ENCODE results near the gene GJD4. TPM values are rescaled to one million over a fixed set of nuclear protein-coding genes. Genes with fewer than 3 reads are reported as not detected.

The GJD4 gene
- total RNA-seq, 1 donor from 2014 or later, result not detected

DNA sequence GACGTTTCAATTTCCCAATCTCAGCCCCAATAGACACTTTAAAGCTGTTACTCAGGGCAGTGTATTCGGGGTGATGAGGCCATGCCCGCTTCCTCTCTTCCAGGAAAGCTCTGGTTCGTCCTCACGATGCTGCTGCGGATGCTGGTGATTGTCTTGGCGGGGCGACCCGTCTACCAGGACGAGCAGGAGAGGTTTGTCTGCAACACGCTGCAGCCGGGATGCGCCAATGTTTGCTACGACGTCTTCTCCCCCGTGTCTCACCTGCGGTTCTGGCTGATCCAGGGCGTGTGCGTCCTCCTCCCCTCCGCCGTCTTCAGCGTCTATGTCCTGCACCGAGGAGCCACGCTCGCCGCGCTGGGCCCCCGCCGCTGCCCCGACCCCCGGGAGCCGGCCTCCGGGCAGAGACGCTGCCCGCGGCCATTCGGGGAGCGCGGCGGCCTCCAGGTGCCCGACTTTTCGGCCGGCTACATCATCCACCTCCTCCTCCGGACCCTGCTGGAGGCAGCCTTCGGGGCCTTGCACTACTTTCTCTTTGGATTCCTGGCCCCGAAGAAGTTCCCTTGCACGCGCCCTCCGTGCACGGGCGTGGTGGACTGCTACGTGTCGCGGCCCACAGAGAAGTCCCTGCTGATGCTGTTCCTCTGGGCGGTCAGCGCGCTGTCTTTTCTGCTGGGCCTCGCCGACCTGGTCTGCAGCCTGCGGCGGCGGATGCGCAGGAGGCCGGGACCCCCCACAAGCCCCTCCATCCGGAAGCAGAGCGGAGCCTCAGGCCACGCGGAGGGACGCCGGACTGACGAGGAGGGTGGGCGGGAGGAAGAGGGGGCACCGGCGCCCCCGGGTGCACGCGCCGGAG is 2.6 kb downstream of the GJD4 start:
- H3K27me3 Mint-ChIP-seq, result peaks cover 45% of the 10 kb centered on the region
- peaks cover 4% of the 10 kb centered on the region for H3K9me3 Mint-ChIP-seq
- peaks cover 9% of the 10 kb centered on the region for H3K4me1 Mint-ChIP-seq
- CTCF ChIA-PET, result no interaction called here
- no peaks in the 10 kb centered on the region for H3K36me3 Mint-ChIP-seq (ENCODE audit: low read depth)
- intact Hi-C loops (cut with micrococcal nuclease), result no loop called here
- DNase-seq (no peak), ATAC-seq (ENCODE audit: low read depth) (no peak)
- no peak overlapping the region for H3K27ac Mint-ChIP-seq
- peak overlapping the region; percentile 45 for H3K4me3 Mint-ChIP-seq
- POLR2A ChIA-PET, result no interaction called here
- TF ChIP-seq, protein P1, sequence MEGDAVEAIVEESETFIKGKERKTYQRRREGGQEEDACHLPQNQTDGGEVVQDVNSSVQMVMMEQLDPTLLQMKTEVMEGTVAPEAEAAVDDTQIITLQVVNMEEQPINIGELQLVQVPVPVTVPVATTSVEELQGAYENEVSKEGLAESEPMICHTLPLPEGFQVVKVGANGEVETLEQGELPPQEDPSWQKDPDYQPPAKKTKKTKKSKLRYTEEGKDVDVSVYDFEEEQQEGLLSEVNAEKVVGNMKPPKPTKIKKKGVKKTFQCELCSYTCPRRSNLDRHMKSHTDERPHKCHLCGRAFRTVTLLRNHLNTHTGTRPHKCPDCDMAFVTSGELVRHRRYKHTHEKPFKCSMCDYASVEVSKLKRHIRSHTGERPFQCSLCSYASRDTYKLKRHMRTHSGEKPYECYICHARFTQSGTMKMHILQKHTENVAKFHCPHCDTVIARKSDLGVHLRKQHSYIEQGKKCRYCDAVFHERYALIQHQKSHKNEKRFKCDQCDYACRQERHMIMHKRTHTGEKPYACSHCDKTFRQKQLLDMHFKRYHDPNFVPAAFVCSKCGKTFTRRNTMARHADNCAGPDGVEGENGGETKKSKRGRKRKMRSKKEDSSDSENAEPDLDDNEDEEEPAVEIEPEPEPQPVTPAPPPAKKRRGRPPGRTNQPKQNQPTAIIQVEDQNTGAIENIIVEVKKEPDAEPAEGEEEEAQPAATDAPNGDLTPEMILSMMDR (IDR thresholded peaks at IDR 0.05), result no peak

DNA sequence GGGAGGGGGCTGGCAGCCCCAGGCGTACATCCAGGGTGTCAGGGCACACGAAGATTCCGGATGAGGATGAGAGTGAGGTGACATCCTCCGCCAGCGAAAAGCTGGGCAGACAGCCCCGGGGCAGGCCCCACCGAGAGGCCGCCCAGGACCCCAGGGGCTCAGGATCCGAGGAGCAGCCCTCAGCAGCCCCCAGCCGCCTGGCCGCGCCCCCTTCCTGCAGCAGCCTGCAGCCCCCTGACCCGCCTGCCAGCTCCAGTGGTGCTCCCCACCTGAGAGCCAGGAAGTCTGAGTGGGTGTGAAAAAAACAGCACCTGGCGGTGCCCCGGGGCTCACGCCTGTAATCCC is 3.2 kb downstream of the GJD4 start:
- ATAC-seq (ENCODE audit: low read depth), result no peak
- Mint-ChIP-seq H3K27ac (no peak overlapping the region), H3K27me3 (peaks cover 45% of the 10 kb centered on the region)

DNA sequence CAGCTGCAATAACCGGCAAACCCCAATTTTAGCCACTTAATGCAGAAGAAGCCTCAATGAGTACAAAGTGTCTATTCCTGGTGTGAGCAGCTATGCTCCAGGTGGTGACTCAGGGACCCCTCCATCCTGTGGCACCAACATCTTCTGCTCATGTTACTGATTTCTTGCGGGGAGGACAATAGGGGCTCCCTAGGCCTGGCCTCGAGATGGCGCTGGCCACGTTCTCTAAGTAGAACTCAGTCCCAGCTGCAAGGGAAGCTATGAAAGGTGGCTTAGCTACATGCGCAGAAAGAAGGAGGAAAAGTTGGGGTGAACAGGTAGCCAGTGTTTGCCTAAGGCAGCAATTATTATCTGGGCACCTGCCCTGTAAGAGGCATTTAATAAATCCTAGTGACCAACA is 6.6 kb downstream of the GJD4 start:
- Mint-ChIP-seq H3K27me3 (peaks cover 41% of the 10 kb centered on the region), H3K36me3 (ENCODE audit: low read depth) (no peaks in the 10 kb centered on the region), H3K9me3 (peaks cover 4% of the 10 kb centered on the region), H3K27ac (no peak overlapping the region), H3K4me3 (no peak overlapping the region), H3K4me1 (peaks cover 5% of the 10 kb centered on the region)
- ATAC-seq (ENCODE audit: low read depth), result no peak
- no peak for DNase-seq
- POLR2A ChIA-PET, result no interaction called here
- TF ChIP-seq, protein P1 (IDR thresholded peaks at IDR 0.05), result no peak
- CTCF ChIA-PET, result interaction anchor here (0.9 kb wide), 1 partner anchor 49 kb away, joined by 3 read pairs; no protein-coding TSS in a partner anchor
- intact Hi-C loops (cut with micrococcal nuclease), result no loop called here

More for the DNA sequence above, 3.2 kb downstream of the GJD4 start:
- CTCF ChIA-PET, result no interaction called here
- POLR2A ChIA-PET, result no interaction called here
- H3K4me1 Mint-ChIP-seq, result peaks cover 9% of the 10 kb centered on the region
- H3K36me3 Mint-ChIP-seq (ENCODE audit: low read depth), result no peaks in the 10 kb centered on the region
- peaks cover 4% of the 10 kb centered on the region for H3K9me3 Mint-ChIP-seq
- no peak for DNase-seq
- TF ChIP-seq, protein P1 (IDR thresholded peaks at IDR 0.05), result no peak
- H3K4me3 Mint-ChIP-seq, result no peak overlapping the region
- intact Hi-C loops (cut with micrococcal nuclease), result no loop called here

DNA sequence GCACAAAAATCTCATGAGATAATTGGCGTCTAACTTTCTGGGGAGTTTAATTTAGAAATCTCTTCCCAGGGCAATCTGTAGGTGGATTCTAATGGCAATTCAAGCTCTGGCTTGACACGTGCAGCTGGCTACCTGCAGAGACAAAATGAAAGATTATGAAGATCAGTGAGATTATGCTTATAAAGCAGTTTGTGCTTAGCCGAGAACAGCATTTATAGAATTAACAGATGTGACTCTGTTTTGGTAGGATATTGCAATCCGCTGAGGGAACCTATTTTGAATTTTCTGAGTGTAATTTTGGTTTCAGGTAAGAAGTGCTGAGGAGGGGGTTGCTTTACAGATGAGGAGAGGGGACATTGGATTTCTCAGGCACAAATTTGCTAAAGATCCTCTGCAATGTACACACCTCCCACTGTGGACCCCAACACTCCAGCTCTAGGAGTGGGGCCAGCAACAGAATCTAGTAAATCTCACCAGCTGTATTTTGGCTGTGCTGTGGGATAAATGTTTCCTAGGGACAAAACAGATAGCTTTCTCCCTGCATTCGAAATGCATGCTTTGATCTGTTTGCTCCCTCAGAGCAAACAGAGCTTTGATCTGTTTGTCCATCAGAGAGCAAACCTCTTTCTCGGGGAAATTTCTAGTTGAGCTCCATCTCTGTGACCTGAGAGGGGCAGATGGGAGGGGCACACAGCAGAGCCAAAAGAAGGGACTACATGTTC is 7.4 kb downstream of the GJD4 start:
- CTCF ChIA-PET, result no interaction called here
- Mint-ChIP-seq H3K27me3 (peaks cover 35% of the 10 kb centered on the region), H3K36me3 (ENCODE audit: low read depth) (no peaks in the 10 kb centered on the region), H3K4me3 (no peak overlapping the region), H3K27ac (no peak overlapping the region), H3K9me3 (peaks cover 4% of the 10 kb centered on the region), H3K4me1 (peaks cover under 1% of the 10 kb centered on the region)
- no peak for ATAC-seq (ENCODE audit: low read depth)
- DNase-seq, result no peak
- intact Hi-C loops (cut with micrococcal nuclease), result no loop called here
- TF ChIP-seq, protein P1 (IDR thresholded peaks at IDR 0.05), result no peak
- POLR2A ChIA-PET, result no interaction called here

DNA sequence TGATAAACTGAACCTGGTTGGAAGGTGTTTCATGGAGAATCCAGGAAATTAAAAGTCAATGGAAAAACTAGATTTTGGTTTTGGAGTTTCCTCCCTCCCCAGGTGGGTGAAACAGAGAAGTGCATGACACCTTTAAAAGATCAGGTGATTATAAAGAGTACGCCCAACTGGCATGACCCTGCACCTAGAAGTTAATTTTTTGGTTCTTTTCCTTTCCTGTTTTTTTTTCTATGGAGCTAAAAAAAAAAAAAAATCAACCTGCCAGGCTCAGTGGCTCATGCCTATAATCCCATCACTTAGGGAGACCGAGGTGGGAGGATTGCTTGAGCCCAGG is 7.9 kb downstream of the GJD4 start:
- Mint-ChIP-seq H3K9me3 (peaks cover 4% of the 10 kb centered on the region), H3K4me3 (no peak overlapping the region), H3K27me3 (peaks cover 35% of the 10 kb centered on the region), H3K27ac (no peak overlapping the region), H3K36me3 (ENCODE audit: low read depth) (no peaks in the 10 kb centered on the region), H3K4me1 (no peaks in the 10 kb centered on the region)
- ATAC-seq (ENCODE audit: low read depth), result no peak
- CTCF ChIA-PET, result no interaction called here
- intact Hi-C loops (cut with micrococcal nuclease), result no loop called here
- TF ChIP-seq, protein P1 (IDR thresholded peaks at IDR 0.05), result no peak
- no peak for DNase-seq
- POLR2A ChIA-PET, result no interaction called here

Data from activated B cell treated with CpG ODN at 0.5 μM for 24 hours (primary cell).